ENCODE data around the gene HSH2D. TPM values are rescaled to one million over a fixed set of nuclear protein-coding genes. Genes with fewer than 3 reads are reported as not detected.

The HSH2D gene
- total RNA-seq, 1 experiment from 2014 or later: 10.9 TPM

DNA sequence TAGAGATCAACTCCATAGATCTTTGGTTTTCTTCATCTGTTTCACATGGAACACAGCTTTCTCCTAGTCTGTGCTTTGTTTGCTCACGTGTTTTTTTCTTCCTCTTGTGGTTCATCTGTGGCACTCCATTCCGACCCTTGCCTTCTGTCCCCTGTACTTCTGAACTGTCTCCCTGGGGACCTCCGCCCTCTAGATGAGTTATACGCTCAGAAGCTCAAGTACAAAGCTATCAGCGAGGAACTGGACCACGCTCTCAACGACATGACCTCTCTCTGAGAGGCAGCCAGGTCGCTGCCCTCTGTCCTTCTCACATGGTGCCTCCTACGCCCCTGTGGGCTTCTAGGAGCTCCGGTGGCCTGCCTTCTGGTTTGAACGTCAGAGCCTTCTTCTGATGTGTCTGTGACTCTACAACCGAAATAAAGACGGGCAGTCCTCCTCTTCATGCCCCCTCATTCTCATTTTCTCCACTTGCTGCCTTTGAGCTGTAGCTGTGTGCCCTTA, 48.4 kb upstream of the HSH2D start:
- DNase-seq: no peak
- Histone ChIP-seq H2AFZ (no peak overlapping the region), H3F3A (ENCODE audit: insufficient read depth, low read depth) (peaks cover 88% of the 10 kb centered on the region), H3K4me3 (no peak overlapping the region), H3K9me3 (ENCODE audit: insufficient read depth, low read depth) (no peaks in the 10 kb centered on the region), H3K27ac (no peak overlapping the region), H3K9me2 (ENCODE audit: insufficient read depth) (no peaks in the 10 kb centered on the region), H3K4me1 (replicated peaks; ENCODE audit: insufficient read depth) (peaks cover 81% of the 10 kb centered on the region), H4K20me1 (ENCODE audit: insufficient read depth) (no peaks in the 10 kb centered on the region), H3K79me2 (ENCODE audit: low read depth) (peaks cover 29% of the 10 kb centered on the region), H3K36me3 (ENCODE audit: low read depth) (peaks cover 58% of the 10 kb centered on the region), H3K27me3 (ENCODE audit: insufficient read depth, low read depth) (no peaks in the 10 kb centered on the region), H3K4me2 (no peak overlapping the region)
- no peak for TF ChIP-seq CTCF (conservative IDR thresholded peaks at IDR 0.05)
- no peak for TF ChIP-seq EZH2 (IDR thresholded peaks at IDR 0.05; ENCODE audit: low read depth)
- intact Hi-C loops (cut with micrococcal nuclease; ENCODE audit: unreplicated experiment): no loop called here
- ChIA-PET CTCF (no interaction called here), POLR2A (ENCODE audit: unreplicated experiment) (interaction anchor here (0.6 to 0.7 kb wide), 3 partner anchors 25 to 116 kb away, joined by 5 to 8 read pairs (median 5); no protein-coding TSS in a partner anchor)
- BruUV-seq (replicated peaks): no TSS peak

GRCh38 chr19:16096280-16096855, 47.1 kb upstream of the HSH2D start:
- Histone ChIP-seq H3K79me2 (ENCODE audit: low read depth) (peaks cover 17% of the 10 kb centered on the region), H3K36me3 (ENCODE audit: low read depth) (peaks cover 57% of the 10 kb centered on the region), H3K4me2 (no peak overlapping the region), H4K20me1 (ENCODE audit: insufficient read depth) (no peaks in the 10 kb centered on the region), H3K27me3 (ENCODE audit: insufficient read depth, low read depth) (no peaks in the 10 kb centered on the region), H2AFZ (no peak overlapping the region), H3F3A (ENCODE audit: insufficient read depth, low read depth) (peaks cover 88% of the 10 kb centered on the region), H3K9me3 (ENCODE audit: insufficient read depth, low read depth) (no peaks in the 10 kb centered on the region), H3K4me3 (no peak overlapping the region), H3K4me1 (replicated peaks; ENCODE audit: insufficient read depth) (peaks cover 69% of the 10 kb centered on the region), H3K27ac (peak overlapping the region; percentile 8; the same call in 1 of the 2 replicates), H3K9me2 (ENCODE audit: insufficient read depth) (no peaks in the 10 kb centered on the region)
- CTCF ChIA-PET: interaction anchor here (0.5 kb wide), 2 partner anchors 33 to 88 kb away, joined by 4 to 5 read pairs; no protein-coding TSS in a partner anchor
- no TSS peak for BruUV-seq (replicated peaks)
- intact Hi-C loops (cut with micrococcal nuclease; ENCODE audit: unreplicated experiment): no loop called here
- POLR2A ChIA-PET (ENCODE audit: unreplicated experiment): interaction anchor here (0.6 to 0.8 kb wide), 2 partner anchors 244 to 455 kb away, joined by 4 to 7 read pairs; no protein-coding TSS in a partner anchor
- DNase-seq: no peak
- TF ChIP-seq CTCF (conservative IDR thresholded peaks at IDR 0.05) (no peak), EZH2 (IDR thresholded peaks at IDR 0.05; ENCODE audit: low read depth) (no peak)

DNA sequence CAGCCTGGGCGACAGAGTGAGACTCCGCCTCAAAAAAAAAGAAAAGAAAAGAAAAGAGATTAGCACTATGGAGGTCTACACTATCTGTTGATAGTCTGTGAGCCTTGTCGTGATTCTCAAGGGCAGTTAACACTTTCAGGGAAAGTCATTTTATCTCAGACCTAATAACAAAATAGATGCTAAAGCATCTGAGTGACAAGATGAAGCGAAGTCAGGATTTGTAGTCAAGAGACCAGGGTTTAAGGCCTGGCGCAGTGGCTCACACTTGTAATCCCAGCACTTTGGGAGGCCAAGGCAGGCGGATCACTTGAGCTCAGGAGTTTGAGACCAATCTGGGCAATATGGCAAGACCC, 45.1 kb upstream of the HSH2D start:
- H3K27ac ChIP-seq: peak overlapping the region; percentile 63
- no peaks in the 10 kb centered on the region for H3K9me3 ChIP-seq (ENCODE audit: insufficient read depth, low read depth)
- intact Hi-C loops (cut with micrococcal nuclease; ENCODE audit: unreplicated experiment): no loop called here
- peaks cover 49% of the 10 kb centered on the region for H3K4me1 ChIP-seq (replicated peaks; ENCODE audit: insufficient read depth)
- no peak overlapping the region for H2AFZ ChIP-seq
- DNase-seq: no peak
- H3K79me2 ChIP-seq (ENCODE audit: low read depth): peaks cover 9% of the 10 kb centered on the region; the same call in 1 of the 2 replicates
- H3K9me2 ChIP-seq (ENCODE audit: insufficient read depth): no peaks in the 10 kb centered on the region
- peaks cover 88% of the 10 kb centered on the region for H3F3A ChIP-seq (ENCODE audit: insufficient read depth, low read depth)
- no TSS peak for BruUV-seq (replicated peaks)
- H3K4me3 ChIP-seq: no peak overlapping the region
- no peak for TF ChIP-seq CTCF (conservative IDR thresholded peaks at IDR 0.05)
- no peak for TF ChIP-seq EZH2 (IDR thresholded peaks at IDR 0.05; ENCODE audit: low read depth)
- H4K20me1 ChIP-seq (ENCODE audit: insufficient read depth): no peaks in the 10 kb centered on the region
- no peaks in the 10 kb centered on the region for H3K27me3 ChIP-seq (ENCODE audit: insufficient read depth, low read depth)
- CTCF ChIA-PET: no interaction called here
- POLR2A ChIA-PET (ENCODE audit: unreplicated experiment): no interaction called here
- H3K4me2 ChIP-seq: peak overlapping the region; percentile 58
- H3K36me3 ChIP-seq (ENCODE audit: low read depth): peaks cover 55% of the 10 kb centered on the region

Data from PC-9 (cell line).